Peyer's patch (tissue), 4 donors: ENCODE measurements around the gene STYK1. TPM values are rescaled to one million over a fixed set of nuclear protein-coding genes. Genes with fewer than 3 reads are reported as not detected.

Experiments
- DNase-seq, 3 donors: peaks; one replicate each; pipeline ENCODE4 v3.0.0-alpha.2; 2017 to 2019
- H3K27ac ChIP-seq, 4 donors: fragments of 200-600 bp; sonication (generic); one replicate each; pipeline ENCODE4 v1.5.1; 2016 to 2019
- H3K27me3 ChIP-seq, 2 donors: fragments of 200-600 bp; sonication (generic); one replicate each; pipeline ENCODE4 v1.5.1; 2019
- H3K36me3 ChIP-seq, 3 donors: fragments of 200-600 bp; sonication (generic); one replicate each; pipeline ENCODE4 v1.5.1; 2016 to 2019
- H3K4me1 ChIP-seq, 4 donors: fragments of 200-600 bp; sonication (generic); one replicate each; pipeline ENCODE4 v1.5.1; 2016 to 2019
- H3K4me3 ChIP-seq, 4 donors: fragments of 200-600 bp; sonication (generic); 1 replicate in 3 of 4; 2 replicates in 1 of 4; pipeline ENCODE4 v1.5.1; 2016 to 2019; ENCODE audit warnings: mild to moderate bottlenecking in 1 of 4
- H3K9me3 ChIP-seq, 4 donors: fragments of 200-600 bp; sonication (generic); one replicate each; pipeline ENCODE4 v1.5.1; 2016 to 2019; ENCODE audit warnings: mild to moderate bottlenecking in 1 of 4
- POLR2A ChIP-seq, 2 donors: fragments of 450-650 bp; IDR thresholded peaks; one replicate each; pipeline ENCODE4 v1.5.1; 2017; ENCODE audit warnings: antibody characterized with exemption in 2 of 2, mild to moderate bottlenecking in 2 of 2, moderate library complexity in 2 of 2
- total RNA-seq, 4 donors: library from RNA; depleted of rRNA; stranded (reverse); fragments of >200 nt; gene quantifications; one replicate each; pipeline ENCODE4 v1.1.0, GENCODE V29; 2016
- TF ChIP-seq, protein P1 (sequence below), 6 experiments: fragments of 450-650 bp in 4 of 6; fragments of 200-600 bp in 2 of 6; sonication (generic) in 1 of 6; IDR thresholded peaks; one replicate each; pipeline ENCODE4 v1.5.1; 2017 to 2019; ENCODE audit warnings: antibody characterized with exemption in 6 of 6, mild to moderate bottlenecking in 3 of 6, moderate library complexity in 1 of 6

Gene STYK1
- total RNA-seq, 4 donors from 2014 or later = 5.8 to 43.1 (median 25.4) TPM

DNA sequence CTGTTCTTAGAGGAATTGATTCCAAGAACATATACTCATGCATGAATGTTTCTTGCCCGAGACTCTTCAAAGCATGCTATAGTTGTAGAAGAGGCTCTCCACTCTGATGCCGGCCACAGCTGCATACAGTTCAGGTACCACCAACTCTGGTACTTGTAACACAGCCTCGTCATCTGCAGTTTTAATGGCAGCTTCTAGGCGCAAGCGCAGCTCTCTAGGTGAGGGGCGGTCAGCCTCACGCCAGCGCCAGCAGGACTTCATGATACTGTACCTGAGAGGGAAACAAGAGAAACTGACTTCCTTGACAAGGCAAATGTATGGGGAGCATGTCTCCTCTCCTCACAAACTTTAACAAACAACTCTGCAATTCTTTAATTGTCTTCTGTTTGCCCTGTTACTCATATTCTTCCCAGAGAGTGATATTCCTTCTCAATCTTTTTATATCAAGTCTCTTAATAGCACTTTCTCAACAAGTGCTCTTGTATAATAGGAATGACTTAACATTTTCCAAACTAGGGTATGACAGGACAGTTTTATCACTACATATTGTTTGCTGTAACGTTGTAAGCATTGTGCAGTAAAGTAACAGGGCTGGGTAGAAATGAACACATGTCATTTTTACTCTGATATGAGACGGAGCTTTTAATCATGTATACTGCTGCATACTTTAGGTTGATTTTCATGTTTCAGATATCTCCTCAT, 53.6 kb downstream of the STYK1 start:
- Histone ChIP-seq H3K4me3 (no peak overlapping the region), H3K4me1 (no peaks in the 10 kb centered on the region), H3K27me3 (no peaks in the 10 kb centered on the region), H3K9me3 (no peaks in the 10 kb centered on the region), H3K36me3 (peaks cover 0 to 29% (median 0%) of the 10 kb centered on the region in 3 donors), H3K27ac (no peak overlapping the region)
- TF ChIP-seq, protein P1, sequence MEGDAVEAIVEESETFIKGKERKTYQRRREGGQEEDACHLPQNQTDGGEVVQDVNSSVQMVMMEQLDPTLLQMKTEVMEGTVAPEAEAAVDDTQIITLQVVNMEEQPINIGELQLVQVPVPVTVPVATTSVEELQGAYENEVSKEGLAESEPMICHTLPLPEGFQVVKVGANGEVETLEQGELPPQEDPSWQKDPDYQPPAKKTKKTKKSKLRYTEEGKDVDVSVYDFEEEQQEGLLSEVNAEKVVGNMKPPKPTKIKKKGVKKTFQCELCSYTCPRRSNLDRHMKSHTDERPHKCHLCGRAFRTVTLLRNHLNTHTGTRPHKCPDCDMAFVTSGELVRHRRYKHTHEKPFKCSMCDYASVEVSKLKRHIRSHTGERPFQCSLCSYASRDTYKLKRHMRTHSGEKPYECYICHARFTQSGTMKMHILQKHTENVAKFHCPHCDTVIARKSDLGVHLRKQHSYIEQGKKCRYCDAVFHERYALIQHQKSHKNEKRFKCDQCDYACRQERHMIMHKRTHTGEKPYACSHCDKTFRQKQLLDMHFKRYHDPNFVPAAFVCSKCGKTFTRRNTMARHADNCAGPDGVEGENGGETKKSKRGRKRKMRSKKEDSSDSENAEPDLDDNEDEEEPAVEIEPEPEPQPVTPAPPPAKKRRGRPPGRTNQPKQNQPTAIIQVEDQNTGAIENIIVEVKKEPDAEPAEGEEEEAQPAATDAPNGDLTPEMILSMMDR (IDR thresholded peaks at IDR 0.05) = no peak
- TF ChIP-seq POLR2A (IDR thresholded peaks at IDR 0.05) = no peak
- DNase-seq = no peak

DNA sequence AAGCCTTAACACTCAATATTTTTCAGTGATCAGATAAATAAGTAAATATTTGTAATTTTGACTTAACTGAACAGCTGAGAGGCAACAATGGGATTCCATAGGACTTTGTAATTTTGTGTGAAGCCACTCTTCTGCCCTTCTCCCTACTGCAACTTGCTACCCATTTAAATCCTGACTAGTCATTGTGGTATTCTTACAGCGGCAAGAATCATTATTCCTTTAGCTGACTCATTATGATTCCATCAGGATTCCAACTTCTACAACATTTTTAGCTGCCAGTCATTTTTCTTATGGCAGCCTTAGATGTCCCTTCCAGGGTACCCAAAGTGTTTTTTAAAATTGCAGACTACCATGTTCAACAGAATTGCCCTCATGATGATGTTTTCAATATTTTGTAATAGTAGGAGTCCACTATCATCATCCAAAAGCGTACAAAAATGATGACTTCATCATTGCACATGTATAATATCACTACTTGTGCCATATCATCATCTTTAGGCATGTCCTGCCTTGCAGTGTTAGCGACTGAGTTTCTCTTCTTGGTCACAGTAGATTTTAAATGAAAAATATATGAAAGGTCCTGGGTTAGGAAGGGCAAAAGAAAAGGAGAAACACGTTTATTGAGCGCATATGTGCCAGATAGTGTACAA, 55.4 kb downstream of the STYK1 start:
- no peak for DNase-seq
- H3K27me3 ChIP-seq = no peaks in the 10 kb centered on the region
- H3K27ac ChIP-seq = no peak overlapping the region
- peaks cover 0 to 29% (median 0%) of the 10 kb centered on the region in 3 donors for H3K36me3 ChIP-seq
- H3K4me1 ChIP-seq = no peaks in the 10 kb centered on the region
- no peak overlapping the region for H3K4me3 ChIP-seq
- H3K9me3 ChIP-seq = no peaks in the 10 kb centered on the region
- TF ChIP-seq POLR2A (IDR thresholded peaks at IDR 0.05) = no peak
- TF ChIP-seq, protein P1 (IDR thresholded peaks at IDR 0.05) = no peak

DNA sequence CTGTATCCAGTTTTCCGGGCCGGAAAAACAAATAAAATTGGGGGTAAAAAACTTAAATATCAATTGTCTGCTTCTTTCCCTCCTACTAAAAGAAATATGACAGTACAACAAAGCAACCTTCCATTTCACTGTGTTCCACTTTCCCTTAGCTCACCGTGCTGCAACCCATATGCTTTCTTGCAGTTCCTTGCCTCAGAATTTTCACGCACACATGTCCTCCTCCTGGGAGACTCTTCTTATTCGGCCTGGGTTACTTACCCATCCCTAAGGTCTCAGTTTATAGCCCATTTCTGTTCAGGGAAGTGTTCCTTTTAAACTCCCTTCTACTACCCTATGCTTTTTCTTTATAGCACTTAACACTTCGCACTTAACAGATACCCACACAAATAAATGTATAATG, 56.0 kb downstream of the STYK1 start:
- no peak for DNase-seq
- TF ChIP-seq POLR2A (IDR thresholded peaks at IDR 0.05) = no peak
- TF ChIP-seq, protein P1 (IDR thresholded peaks at IDR 0.05) = no peak
- Histone ChIP-seq H3K9me3 (no peaks in the 10 kb centered on the region), H3K27ac (no peak overlapping the region), H3K4me1 (no peaks in the 10 kb centered on the region), H3K4me3 (no peak overlapping the region), H3K36me3 (peaks cover 0 to 29% (median 0%) of the 10 kb centered on the region in 3 donors), H3K27me3 (no peaks in the 10 kb centered on the region)

DNA sequence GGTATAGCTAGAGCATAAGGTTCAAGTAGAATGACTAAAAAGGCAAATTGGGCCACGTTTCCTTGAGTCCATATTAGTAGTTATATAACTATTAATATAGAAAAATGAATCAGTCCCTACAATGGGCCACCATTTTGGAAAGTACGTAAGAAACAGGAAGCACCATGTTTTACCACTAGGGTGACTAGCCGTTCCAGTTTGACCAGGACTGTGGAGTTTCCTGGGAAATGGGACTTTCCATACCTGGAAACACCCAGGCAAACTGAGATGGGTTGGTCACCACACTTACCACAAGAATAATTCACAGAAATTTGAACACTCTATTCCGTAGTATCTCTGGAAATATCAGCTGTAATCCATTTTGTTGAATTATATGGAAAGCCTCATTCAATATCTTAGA, 58.3 kb downstream of the STYK1 start:
- H3K4me3 ChIP-seq = no peak overlapping the region
- no peak for TF ChIP-seq POLR2A (IDR thresholded peaks at IDR 0.05)
- TF ChIP-seq, protein P1 (IDR thresholded peaks at IDR 0.05) = no peak
- no peaks in the 10 kb centered on the region for H3K9me3 ChIP-seq
- no peak overlapping the region for H3K27ac ChIP-seq
- peaks cover 0 to 9% (median 0%) of the 10 kb centered on the region in 3 donors for H3K36me3 ChIP-seq
- no peak for DNase-seq
- H3K27me3 ChIP-seq = no peaks in the 10 kb centered on the region
- peaks cover 0 to 11% (median 5%) of the 10 kb centered on the region in 4 donors for H3K4me1 ChIP-seq

DNA sequence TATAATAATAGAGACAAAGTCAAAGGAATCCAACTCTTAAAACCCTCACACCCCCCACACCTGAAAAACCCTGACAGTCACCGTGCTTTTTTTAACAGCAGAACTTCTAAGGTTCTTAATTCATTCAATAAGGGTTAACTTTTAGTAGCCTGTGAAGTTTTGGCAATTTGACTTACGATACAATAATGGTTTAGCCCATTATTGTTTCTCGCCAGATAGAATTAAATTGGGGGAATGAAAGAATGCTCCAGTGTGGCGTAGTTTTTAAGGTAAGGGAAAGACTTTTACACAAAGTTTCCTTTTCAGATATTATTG, 59.8 kb downstream of the STYK1 start:
- Histone ChIP-seq H3K4me1 (peaks cover 0 to 11% (median 5%) of the 10 kb centered on the region in 4 donors), H3K27ac (peak overlapping the region; percentile 79 to 94 (median 84)), H3K27me3 (no peaks in the 10 kb centered on the region), H3K9me3 (no peaks in the 10 kb centered on the region), H3K36me3 (peaks cover 0 to 12% (median 0%) of the 10 kb centered on the region in 3 donors), H3K4me3 (peak overlapping the region; percentile 68 to 89 (median 80))
- no peak for DNase-seq
- TF ChIP-seq, protein P1 (IDR thresholded peaks at IDR 0.05) = peak in 1 of 6 experiments; percentile 2
- TF ChIP-seq POLR2A (IDR thresholded peaks at IDR 0.05) = no peak
